ENCODE measurements around the gene TOR3A. TPM values are rescaled to one million over a fixed set of nuclear protein-coding genes. Genes with fewer than 3 reads are reported as not detected.
"Not testable (repeated sequence)": the region's sequence is repeated elsewhere in the genome, so short reads cannot be mapped to it uniquely, and the experiment has no call there.

Gene TOR3A
- total RNA-seq, 1 donor = 59.5 TPM

- Histone ChIP-seq H3K4me1 (ENCODE audit: insufficient read depth, low read length) (no peaks in the 10 kb centered on the region), H3K27me3 (ENCODE audit: insufficient read depth, low read length) (no peaks in the 10 kb centered on the region), H3K9me3 (ENCODE audit: low read depth, low read length) (no peaks in the 10 kb centered on the region), H3K4me3 (ENCODE audit: low read length) (no peak overlapping the region)
These were observed 37.6 kb downstream of the TOR3A start for GRCh38 chr1:179119513-179119912.

DNA sequence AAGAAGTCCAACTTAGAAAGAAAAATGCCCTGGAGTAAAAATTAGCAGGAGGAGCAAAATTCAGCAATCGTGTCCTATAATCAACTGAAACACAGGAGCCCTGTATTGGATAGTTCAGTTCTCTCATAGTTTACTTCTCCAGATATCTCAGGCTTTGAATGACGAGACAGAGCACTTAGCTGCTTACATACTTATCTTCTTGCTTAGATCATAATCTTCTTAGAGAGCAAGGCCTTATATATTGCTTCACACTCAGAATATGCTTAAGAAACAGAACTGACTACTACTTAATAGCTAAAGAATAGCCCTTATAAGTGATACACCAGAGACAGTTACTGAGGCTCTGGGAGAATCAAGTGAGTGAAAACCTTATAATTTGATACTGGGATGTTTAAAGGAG, 38.9 kb downstream of the TOR3A start:
- no peaks in the 10 kb centered on the region for H3K9me3 ChIP-seq (ENCODE audit: low read depth, low read length)
- no peaks in the 10 kb centered on the region for H3K27me3 ChIP-seq (ENCODE audit: insufficient read depth, low read length)
- H3K4me1 ChIP-seq (ENCODE audit: insufficient read depth, low read length) = no peaks in the 10 kb centered on the region
- no peak overlapping the region for H3K4me3 ChIP-seq (ENCODE audit: low read length)

DNA sequence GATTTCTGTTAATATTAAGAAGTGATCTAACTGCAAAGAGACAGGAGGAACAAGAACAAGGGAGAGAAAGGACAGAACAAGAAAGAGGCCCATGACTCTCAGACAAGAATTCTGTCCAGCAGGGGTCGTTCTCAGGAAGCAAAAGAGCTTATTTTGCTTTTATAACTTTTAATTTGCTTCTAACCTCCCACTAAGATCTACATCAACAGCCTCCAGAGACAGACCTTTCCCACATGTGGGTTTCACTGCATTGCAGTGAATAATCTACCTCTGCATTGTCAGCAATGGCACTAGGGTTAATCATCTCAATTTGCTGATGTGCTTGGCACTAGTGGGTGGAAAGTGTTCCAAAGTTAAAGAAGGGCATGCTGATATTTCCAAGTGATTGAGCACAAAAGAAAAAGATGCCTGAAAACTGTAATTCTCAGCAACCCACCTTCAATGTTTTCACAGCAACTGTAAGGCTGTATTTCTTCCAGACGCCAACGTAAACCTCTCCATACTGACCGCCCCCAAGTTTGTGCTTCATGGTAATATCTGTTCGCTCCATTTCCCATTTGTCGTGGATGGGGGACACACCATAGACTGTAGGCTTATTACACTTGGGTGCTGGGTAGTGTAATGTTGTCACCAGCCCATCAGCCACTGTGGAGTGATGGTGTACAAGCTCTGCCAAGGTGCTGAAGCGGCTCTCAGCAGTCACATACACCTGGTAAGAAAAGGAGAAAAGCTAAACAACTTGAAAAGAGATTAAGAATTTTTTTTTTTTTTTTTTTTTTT, 39.5 kb downstream of the TOR3A start:
- no peaks in the 10 kb centered on the region for H3K9me3 ChIP-seq (ENCODE audit: low read depth, low read length)
- H3K4me1 ChIP-seq (ENCODE audit: insufficient read depth, low read length) = no peaks in the 10 kb centered on the region
- H3K27me3 ChIP-seq (ENCODE audit: insufficient read depth, low read length) = no peaks in the 10 kb centered on the region
- H3K4me3 ChIP-seq (ENCODE audit: low read length) = no peak overlapping the region

DNA sequence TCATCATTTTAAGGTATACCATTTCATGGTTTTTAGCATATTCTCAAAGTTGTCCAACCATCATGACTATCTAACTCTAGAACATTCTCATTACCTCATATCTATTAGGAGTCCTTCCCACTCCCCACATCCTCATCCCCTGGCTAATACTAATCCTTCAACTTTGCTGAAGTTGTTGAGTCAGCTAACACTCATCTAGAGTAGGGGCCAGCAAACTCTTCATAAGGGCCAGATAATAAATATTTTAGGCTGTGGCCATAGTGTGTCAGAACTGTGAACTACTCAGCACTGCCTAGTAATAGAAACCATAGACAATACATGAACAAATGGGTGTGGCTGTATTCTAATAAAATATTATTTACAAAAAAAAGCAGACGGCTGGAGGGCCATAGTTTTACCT, 43.0 kb downstream of the TOR3A start:
- H3K4me3 ChIP-seq (ENCODE audit: low read length) = no peak overlapping the region
- no peaks in the 10 kb centered on the region for H3K9me3 ChIP-seq (ENCODE audit: low read depth, low read length)
- peaks cover 12% of the 10 kb centered on the region for H3K4me1 ChIP-seq (ENCODE audit: insufficient read depth, low read length)
- H3K27me3 ChIP-seq (ENCODE audit: insufficient read depth, low read length) = no peaks in the 10 kb centered on the region

- H3K27me3 ChIP-seq (ENCODE audit: insufficient read depth, low read length) = no peaks in the 10 kb centered on the region
- H3K9me3 ChIP-seq (ENCODE audit: low read depth, low read length) = no peaks in the 10 kb centered on the region
- no peak overlapping the region for H3K4me3 ChIP-seq (ENCODE audit: low read length)
- peaks cover 15% of the 10 kb centered on the region for H3K4me1 ChIP-seq (ENCODE audit: insufficient read depth, low read length)
These were observed 44.6 kb downstream of the TOR3A start for GRCh38 chr1:179126338-179127060.

DNA sequence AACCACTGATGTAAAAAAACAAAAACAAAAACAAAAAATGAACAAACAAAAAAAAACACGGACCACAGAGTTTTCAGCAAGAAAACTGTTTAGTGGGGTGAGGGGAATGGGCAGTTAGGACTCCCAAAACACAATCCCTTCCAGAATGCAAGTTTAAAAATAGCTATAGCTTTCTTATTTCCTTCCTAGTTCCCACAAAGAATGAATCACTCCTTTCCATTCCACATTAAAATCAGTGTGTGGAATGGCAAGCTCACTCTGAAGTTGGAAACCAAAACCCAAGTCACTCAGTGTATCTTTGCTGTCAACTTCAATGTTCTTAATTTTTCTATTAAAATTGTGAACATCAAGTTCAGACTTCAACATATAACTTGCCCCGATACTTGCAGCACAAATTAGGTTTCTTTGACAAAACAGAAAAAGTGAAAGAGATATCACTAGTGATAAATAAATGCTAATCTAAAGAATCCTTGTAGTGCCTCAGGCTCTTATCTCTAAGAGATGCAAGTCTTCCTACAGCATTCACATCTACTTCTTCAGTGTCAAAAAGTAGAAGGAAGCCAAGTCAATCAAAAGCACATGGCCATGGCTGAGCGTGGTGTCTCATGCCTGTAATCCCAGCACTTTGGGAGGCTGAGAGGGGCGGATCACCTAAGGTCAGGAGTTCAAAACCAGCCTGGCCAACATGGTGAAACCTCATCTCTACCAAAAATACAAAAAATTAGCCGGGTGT, 45.5 kb downstream of the TOR3A start:
- peaks cover 15% of the 10 kb centered on the region for H3K4me1 ChIP-seq (ENCODE audit: insufficient read depth, low read length)
- no peaks in the 10 kb centered on the region for H3K27me3 ChIP-seq (ENCODE audit: insufficient read depth, low read length)
- H3K9me3 ChIP-seq (ENCODE audit: low read depth, low read length) = no peaks in the 10 kb centered on the region
- no peak overlapping the region for H3K4me3 ChIP-seq (ENCODE audit: low read length)

GRCh38 chr1:179128520-179128919, 46.6 kb downstream of the TOR3A start:
- Histone ChIP-seq H3K4me1 (ENCODE audit: insufficient read depth, low read length) (peaks cover 15% of the 10 kb centered on the region), H3K27me3 (ENCODE audit: insufficient read depth, low read length) (no peaks in the 10 kb centered on the region), H3K4me3 (ENCODE audit: low read length) (no peak overlapping the region), H3K9me3 (ENCODE audit: low read depth, low read length) (no peaks in the 10 kb centered on the region)

- Histone ChIP-seq H3K27me3 (ENCODE audit: insufficient read depth, low read length) (no peaks in the 10 kb centered on the region), H3K4me3 (ENCODE audit: low read length) (peak overlapping the region; percentile 9), H3K9me3 (ENCODE audit: low read depth, low read length) (no peaks in the 10 kb centered on the region), H3K4me1 (ENCODE audit: insufficient read depth, low read length) (peaks cover 15% of the 10 kb centered on the region)
These were observed 48.0 kb downstream of the TOR3A start for GRCh38 chr1:179129702-179130473.

GRCh38 chr1:179135168-179135567, 53.3 kb downstream of the TOR3A start:
- H3K4me3 ChIP-seq (ENCODE audit: low read length); H3K4me1 ChIP-seq (ENCODE audit: insufficient read depth, low read length); H3K27me3 ChIP-seq (ENCODE audit: insufficient read depth, low read length); H3K9me3 ChIP-seq (ENCODE audit: low read depth, low read length): not testable (repeated sequence)

GRCh38 chr1:179135707-179136106, 53.8 kb downstream of the TOR3A start:
- H3K27me3 ChIP-seq (ENCODE audit: insufficient read depth, low read length); H3K4me1 ChIP-seq (ENCODE audit: insufficient read depth, low read length); H3K9me3 ChIP-seq (ENCODE audit: low read depth, low read length); H3K4me3 ChIP-seq (ENCODE audit: low read length): not testable (repeated sequence)

GRCh38 chr1:179137617-179138255, 55.9 kb downstream of the TOR3A start:
- Histone ChIP-seq H3K27me3 (ENCODE audit: insufficient read depth, low read length) (no peaks in the 10 kb centered on the region), H3K4me1 (ENCODE audit: insufficient read depth, low read length) (peaks cover 8% of the 10 kb centered on the region), H3K9me3 (ENCODE audit: low read depth, low read length) (no peaks in the 10 kb centered on the region), H3K4me3 (ENCODE audit: low read length) (no peak overlapping the region)

GRCh38 chr1:179138755-179139154, 56.9 kb downstream of the TOR3A start:
- peaks cover 15% of the 10 kb centered on the region for H3K4me1 ChIP-seq (ENCODE audit: insufficient read depth, low read length)
- not testable (repeated sequence) for H3K9me3 ChIP-seq (ENCODE audit: low read depth, low read length); H3K4me3 ChIP-seq (ENCODE audit: low read length); H3K27me3 ChIP-seq (ENCODE audit: insufficient read depth, low read length)

DNA sequence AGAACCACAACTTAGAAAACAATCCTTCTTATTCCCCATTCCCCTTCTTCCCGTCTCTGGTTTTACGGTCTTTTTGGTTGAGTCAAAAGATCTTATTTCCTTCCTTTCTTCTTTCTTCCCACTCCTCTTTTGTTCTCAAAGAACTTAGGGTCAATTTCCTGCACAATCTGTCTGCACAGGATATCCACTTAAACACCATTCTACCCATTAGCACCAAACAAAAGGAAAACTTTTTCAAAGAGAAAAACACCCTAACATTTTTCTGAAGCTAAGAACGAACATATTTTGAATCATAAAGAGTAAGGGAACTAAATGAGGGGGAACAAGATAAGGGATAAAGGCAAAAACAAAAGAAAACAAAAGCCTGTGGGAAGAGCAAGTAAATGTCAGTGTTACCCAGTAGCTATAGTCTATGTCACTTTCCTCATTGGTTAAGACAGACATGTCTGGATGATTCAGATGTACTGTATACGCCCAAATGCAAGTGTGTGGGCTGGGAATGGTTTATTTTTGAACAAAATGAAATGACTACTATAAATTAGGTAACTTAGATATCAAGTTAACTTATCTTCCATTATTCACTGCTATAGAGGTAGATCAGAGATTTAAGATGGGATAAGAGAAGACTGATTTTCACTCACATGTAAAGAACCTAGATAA, 59.9 kb downstream of the TOR3A start:
- H3K4me1 ChIP-seq (ENCODE audit: insufficient read depth, low read length) = peaks cover 16% of the 10 kb centered on the region
- H3K4me3 ChIP-seq (ENCODE audit: low read length) = no peak overlapping the region
- H3K9me3 ChIP-seq (ENCODE audit: low read depth, low read length) = no peaks in the 10 kb centered on the region
- H3K27me3 ChIP-seq (ENCODE audit: insufficient read depth, low read length) = no peaks in the 10 kb centered on the region

- Histone ChIP-seq H3K27me3 (ENCODE audit: insufficient read depth, low read length) (no peaks in the 10 kb centered on the region), H3K9me3 (ENCODE audit: low read depth, low read length) (no peaks in the 10 kb centered on the region), H3K4me1 (ENCODE audit: insufficient read depth, low read length) (peaks cover 16% of the 10 kb centered on the region), H3K4me3 (ENCODE audit: low read length) (no peak overlapping the region)
These were observed 61.0 kb downstream of the TOR3A start for GRCh38 chr1:179142889-179143299.
